ENCODE measurements around the gene AIP.

- TF ChIP-seq CTCF (IDR thresholded peaks at IDR 0.05), result no peak
- TF ChIP-seq POLR2A (IDR thresholded peaks at IDR 0.05), result no peak
Observed at GRCh38 chr11:67501854-67502253, 19.0 kb downstream of the AIP start.
